Myocyte (in vitro differentiated cells): ENCODE results near the gene RSPH6A. TPM values are rescaled to one million over a fixed set of nuclear protein-coding genes. Genes with fewer than 3 reads are reported as not detected.
"Not testable (repeated sequence)": the region's sequence is repeated elsewhere in the genome, so short reads cannot be mapped to it uniquely, and the experiment has no call there.

Source experiments
- DNase-seq: peaks from one replicate; pipeline ENCODE4 v3.0.0-alpha.2; 2012; ENCODE audit warnings: low read depth
- total RNA-seq: library from RNA; depleted of rRNA; stranded (reverse); fragments of >200 nt; gene quantifications from 2 replicates; pipeline ENCODE4 v1.2.3, GENCODE V29; 2014

The RSPH6A gene
- total RNA-seq, 1 donor from 2014 or later, result 0.11 TPM

DNA sequence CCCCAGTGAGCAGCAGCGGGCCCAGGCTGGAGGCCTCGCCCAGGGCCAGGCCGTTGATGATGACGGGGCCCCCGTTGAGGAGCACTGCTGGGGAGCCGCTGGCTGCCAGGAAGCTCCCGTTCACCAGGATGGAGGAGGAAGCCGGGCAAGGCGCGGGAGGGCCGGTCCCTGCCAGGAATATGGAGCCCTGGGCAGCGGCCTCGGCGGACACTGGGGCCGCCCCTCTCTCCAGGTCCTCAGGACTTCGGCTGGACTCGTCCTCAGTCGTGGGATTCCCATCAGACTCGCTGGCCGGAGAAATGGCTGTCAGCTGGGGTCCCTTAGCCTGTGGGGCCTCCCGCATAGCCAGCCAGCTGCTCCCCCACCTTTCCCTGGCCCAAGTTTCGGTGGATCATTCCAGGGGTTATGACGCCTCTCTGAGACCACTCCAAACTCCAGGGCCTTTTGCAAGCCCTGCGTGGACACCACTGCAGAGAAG is 48.2 kb downstream of the RSPH6A start:
- DNase-seq, result no peak

GRCh38 chr19:45766296-45766868 is 48.7 kb downstream of the RSPH6A start:
- no peak for DNase-seq

- no peak for DNase-seq
These were observed 49.3 kb downstream of the RSPH6A start for GRCh38 chr19:45765702-45766295.

GRCh38 chr19:45764945-45765701 is 50.0 kb downstream of the RSPH6A start:
- DNase-seq, result no peak

GRCh38 chr19:45764475-45764874 is 50.6 kb downstream of the RSPH6A start:
- DNase-seq, result no peak

DNA sequence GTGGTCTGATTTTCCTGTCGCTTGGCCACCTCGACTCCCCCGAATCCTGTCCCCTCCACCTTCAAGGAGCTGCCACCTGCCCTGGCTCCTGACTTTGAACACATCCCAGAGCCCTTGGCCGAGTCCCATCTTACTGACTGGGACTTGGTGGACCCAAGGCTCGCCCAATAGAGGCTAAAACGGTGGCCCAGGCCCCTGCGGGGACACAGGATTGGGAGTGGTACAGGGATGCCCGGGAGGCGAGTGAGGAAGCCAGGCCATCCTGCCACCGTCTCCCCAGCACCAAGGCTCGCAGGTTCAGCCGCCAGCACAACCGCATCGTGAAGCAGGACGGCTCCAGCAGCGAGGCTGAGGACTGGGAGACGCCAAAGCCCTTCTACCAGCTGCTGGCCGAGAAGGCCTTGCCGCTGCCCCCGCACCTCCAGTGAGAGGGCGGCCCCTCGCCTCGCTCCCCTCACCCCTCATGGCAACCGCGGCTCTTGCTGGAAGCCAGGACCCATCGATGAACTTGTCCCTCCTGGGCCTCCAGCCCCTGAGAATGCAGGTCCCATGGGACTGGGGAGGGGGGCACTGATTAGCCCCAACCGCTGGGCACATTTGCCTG is 51.3 kb downstream of the RSPH6A start:
- no peak for DNase-seq

GRCh38 chr19:45762870-45763631 is 52.1 kb downstream of the RSPH6A start:
- no peak for DNase-seq

GRCh38 chr19:45761714-45762113 is 53.4 kb downstream of the RSPH6A start:
- no peak for DNase-seq

DNA sequence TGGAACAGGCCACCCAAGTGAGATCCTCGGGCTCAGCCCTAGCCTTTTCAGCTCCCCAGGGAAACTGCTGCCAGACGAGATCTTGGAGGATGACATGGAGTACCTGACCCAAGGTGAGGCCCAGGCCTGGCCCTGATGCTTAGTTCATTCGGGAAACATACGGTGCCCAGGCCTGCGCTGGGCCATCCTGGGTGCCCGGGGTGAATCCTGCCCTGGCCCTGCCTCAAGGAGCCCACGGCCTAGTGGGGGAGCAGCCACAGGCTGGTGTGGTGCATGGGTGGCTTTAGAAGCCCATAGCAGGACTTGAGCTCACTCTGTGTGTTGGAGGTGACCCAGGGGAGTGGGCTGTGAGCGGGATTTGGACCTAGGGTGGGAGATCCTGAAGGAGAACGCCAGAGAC is 56.2 kb downstream of the RSPH6A start:
- no peak for DNase-seq

GRCh38 chr19:45757695-45758094 is 57.4 kb downstream of the RSPH6A start:
- DNase-seq, result no peak

- DNase-seq, result no peak
These were observed 60.8 kb downstream of the RSPH6A start for GRCh38 chr19:45754323-45754722.

- no peak for DNase-seq
These were observed 61.6 kb downstream of the RSPH6A start for GRCh38 chr19:45753548-45753947.

DNA sequence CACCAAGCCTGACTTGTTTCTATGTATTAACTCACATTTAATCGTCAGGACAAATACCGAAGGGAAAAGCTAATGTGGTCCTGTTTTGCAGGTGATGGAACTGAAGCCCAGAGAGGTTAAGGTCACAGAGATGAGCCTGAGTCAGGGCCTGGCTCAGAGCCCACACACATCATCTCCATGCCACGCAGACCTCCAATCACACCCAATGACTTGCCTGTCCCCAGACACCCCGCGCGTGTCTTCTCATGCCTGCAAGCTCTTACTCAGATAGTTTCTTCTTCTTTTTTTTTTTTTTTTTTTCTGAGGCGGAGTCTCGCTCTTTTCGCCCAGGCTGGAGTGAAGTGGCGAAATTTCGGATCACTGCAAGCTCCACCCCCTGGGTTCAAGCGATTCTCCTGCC is 62.5 kb downstream of the RSPH6A start:
- DNase-seq, result no peak

DNA sequence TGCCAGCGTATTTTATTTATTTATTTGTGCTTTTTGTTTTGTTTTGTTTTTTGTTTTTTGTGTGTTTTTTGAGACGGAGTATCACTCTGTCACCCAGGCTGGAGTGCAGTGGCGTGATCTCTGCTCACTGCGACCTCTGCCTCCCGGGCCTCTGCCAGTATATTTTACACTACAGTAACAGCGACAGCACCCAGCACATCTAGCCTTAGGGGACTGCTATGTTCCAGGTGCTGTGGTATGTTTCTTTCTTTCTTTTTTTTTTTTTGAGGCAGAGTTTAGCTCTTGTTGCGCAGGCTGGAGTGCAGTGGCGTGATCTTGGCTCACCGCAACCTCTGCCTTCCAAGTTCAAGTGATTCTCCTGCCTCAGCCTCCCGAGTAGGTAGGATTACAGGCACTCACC is 63.6 kb downstream of the RSPH6A start:
- not testable (repeated sequence) for DNase-seq

DNA sequence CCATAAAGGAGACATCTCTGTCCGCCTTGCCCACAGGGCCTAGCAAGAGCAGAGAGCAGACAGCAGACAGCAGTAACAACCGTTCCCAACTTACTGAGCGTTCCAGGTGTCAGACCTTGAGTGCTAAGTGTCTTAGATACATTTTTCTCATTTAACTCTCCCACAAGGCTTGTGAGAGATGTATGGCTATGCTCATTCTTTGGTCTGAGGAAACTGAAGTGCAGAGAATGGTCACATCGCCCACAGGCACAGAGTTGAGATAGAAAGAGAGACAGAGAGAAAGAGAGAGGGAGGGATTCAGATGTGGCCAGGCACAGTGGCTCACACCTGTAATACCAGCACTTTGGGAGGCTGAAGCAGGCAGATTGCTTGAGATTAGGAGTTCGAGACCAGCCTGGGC is 67.6 kb downstream of the RSPH6A start:
- DNase-seq, result no peak

GRCh38 chr19:45746866-45747265 is 68.2 kb downstream of the RSPH6A start:
- DNase-seq, result no peak

Other genes starting within 250 kb of the RSPH6A start
- gene OPA3, start 230.5 kb downstream of the RSPH6A start, total RNA-seq, result 16.1 and 21.0 TPM in 2 replicates
- not detected in 2 replicates for gene GPR4, start 213.1 kb downstream of the RSPH6A start, total RNA-seq
- gene EML2, start 175.9 kb downstream of the RSPH6A start, total RNA-seq, result 24.7 and 25.5 TPM in 2 replicates
- gene GIPR, start 147.1 kb downstream of the RSPH6A start, total RNA-seq, result 0.37 TPM in 1 of 2 replicates, not detected in the other
- 132 and 143 TPM in 2 replicates for gene SNRPD2, start 123.4 kb downstream of the RSPH6A start, total RNA-seq
- gene QPCTL, start 122.6 kb downstream of the RSPH6A start, total RNA-seq, result 11.2 and 16.6 TPM in 2 replicates
- gene FBXO46, start 84.4 kb downstream of the RSPH6A start, total RNA-seq, result 9.0 TPM in 2 replicates
- not detected in 2 replicates for gene MEIOSIN, start 81.9 kb downstream of the RSPH6A start, total RNA-seq
- gene SIX5, start 46.1 kb downstream of the RSPH6A start, total RNA-seq, result 13.0 and 17.6 TPM in 2 replicates
- gene DMPK, start 32.8 kb downstream of the RSPH6A start, total RNA-seq, result 907 and 1,143 TPM in 2 replicates
- 60.2 and 62.3 TPM in 2 replicates for gene DMWD, start 22.5 kb downstream of the RSPH6A start, total RNA-seq
- gene SYMPK, start 47.8 kb upstream of the RSPH6A start, total RNA-seq, result 39.8 and 40.5 TPM in 2 replicates
- gene FOXA3, start 49.0 kb upstream of the RSPH6A start, total RNA-seq, result not detected in 2 replicates
- gene IRF2BP1, start 70.8 kb upstream of the RSPH6A start, total RNA-seq, result 45.1 and 52.6 TPM in 2 replicates
- gene MYPOP, start 87.3 kb upstream of the RSPH6A start, total RNA-seq, result 5.1 and 5.8 TPM in 2 replicates
- gene NANOS2, start 99.5 kb upstream of the RSPH6A start, total RNA-seq, result not detected in 2 replicates
- not detected in 2 replicates for gene NOVA2, start 158.6 kb upstream of the RSPH6A start, total RNA-seq
- gene CCDC61, start 180.2 kb upstream of the RSPH6A start, total RNA-seq, result 7.0 and 10.9 TPM in 2 replicates
- not detected in 2 replicates for gene PGLYRP1, start 207.7 kb upstream of the RSPH6A start, total RNA-seq
- 0.10 and 0.91 TPM in 2 replicates for gene IGFL4, start 225.7 kb upstream of the RSPH6A start, total RNA-seq